GM12878 (cell line): Measurements from ENCODE around the gene TMPRSS9.

Experiments used
- CREM ChIP-seq: IDR thresholded peaks from 2 replicates; pipeline ENCODE4 v1.6.1; 2014; ENCODE audit warnings: antibody characterized with exemption, low read depth
- POLR2AphosphoS2 ChIP-seq: IDR thresholded peaks from 2 replicates; pipeline ENCODE4 v1.6.1; 2011; ENCODE audit warnings: low read depth, mild to moderate bottlenecking, low read length, improper control_type of control experiment, moderate library complexity
- RBBP5 ChIP-seq: fragments of 200-600 bp; sonication (generic); conservative IDR thresholded peaks from 2 replicates; pipeline ENCODE4 v1.6.1; 2016
- TF ChIP-seq, protein P1 (sequence below), 3 experiments: IDR thresholded peaks in 2 of 3; conservative IDR thresholded peaks in 1 of 3; 2 replicates each; pipeline ENCODE4 v1.5.1; 2011; ENCODE audit warnings: low read depth in 3 of 3, low read length in 3 of 3, mild to moderate bottlenecking in 3 of 3, control low read depth in 2 of 3, moderate library complexity in 2 of 3, inconsistent platforms in 1 of 3, mixed read lengths in 1 of 3; ENCODE audit not compliant: control insufficient read depth in 2 of 3, insufficient read depth in 1 of 3; ENCODE audit errors: extremely low read depth in 1 of 3

DNA sequence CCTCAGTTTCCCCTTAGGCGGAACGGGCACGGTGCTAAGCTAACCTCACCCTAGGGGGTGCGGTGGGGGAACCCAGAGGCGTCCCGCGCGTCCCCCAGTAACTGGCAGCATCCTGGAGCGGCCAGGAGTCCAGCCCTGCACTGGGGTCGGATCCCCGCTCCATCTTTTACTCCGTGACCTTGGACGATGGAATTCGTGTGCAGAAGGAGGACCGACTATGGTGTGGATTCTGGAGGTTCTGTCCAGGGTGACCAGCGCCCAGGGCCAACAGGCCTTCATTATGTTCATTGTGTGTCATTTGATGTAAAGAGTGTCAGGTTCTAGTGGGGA lies 31.0 kb upstream of the TMPRSS9 start:
- no peak for TF ChIP-seq RBBP5
- TF ChIP-seq, protein P1, sequence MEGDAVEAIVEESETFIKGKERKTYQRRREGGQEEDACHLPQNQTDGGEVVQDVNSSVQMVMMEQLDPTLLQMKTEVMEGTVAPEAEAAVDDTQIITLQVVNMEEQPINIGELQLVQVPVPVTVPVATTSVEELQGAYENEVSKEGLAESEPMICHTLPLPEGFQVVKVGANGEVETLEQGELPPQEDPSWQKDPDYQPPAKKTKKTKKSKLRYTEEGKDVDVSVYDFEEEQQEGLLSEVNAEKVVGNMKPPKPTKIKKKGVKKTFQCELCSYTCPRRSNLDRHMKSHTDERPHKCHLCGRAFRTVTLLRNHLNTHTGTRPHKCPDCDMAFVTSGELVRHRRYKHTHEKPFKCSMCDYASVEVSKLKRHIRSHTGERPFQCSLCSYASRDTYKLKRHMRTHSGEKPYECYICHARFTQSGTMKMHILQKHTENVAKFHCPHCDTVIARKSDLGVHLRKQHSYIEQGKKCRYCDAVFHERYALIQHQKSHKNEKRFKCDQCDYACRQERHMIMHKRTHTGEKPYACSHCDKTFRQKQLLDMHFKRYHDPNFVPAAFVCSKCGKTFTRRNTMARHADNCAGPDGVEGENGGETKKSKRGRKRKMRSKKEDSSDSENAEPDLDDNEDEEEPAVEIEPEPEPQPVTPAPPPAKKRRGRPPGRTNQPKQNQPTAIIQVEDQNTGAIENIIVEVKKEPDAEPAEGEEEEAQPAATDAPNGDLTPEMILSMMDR (IDR thresholded peaks at IDR 0.05 in 2 of 3, conservative IDR thresholded peaks at IDR 0.05 in 1 of 3; ENCODE audit: control insufficient read depth in 2 of 3, extremely low read depth in 1 of 3, insufficient read depth in 1 of 3, low read depth in 3 of 3, low read length in 3 of 3): no peak
- TF ChIP-seq CREM: no peak
- no peak for TF ChIP-seq POLR2AphosphoS2
